GM04503 (cell line): ENCODE measurements around the gene TMEM184B.
A peak's percentile ranks its signal among the peaks of the same experiment; 100 is the strongest.
"Not testable (repeated sequence)": the region's sequence is repeated elsewhere in the genome, so short reads cannot be mapped to it uniquely, and the experiment has no call there.

Experiments
- DNase-seq: peaks from one replicate; pipeline ENCODE4 v3.0.0-alpha.2; 2012; ENCODE audit warnings: low read depth

The TMEM184B gene

GRCh38 chr22:38180841-38181452, 91.9 kb downstream of the TMEM184B start:
- no peak for DNase-seq

GRCh38 chr22:38178605-38178937, 94.2 kb downstream of the TMEM184B start:
- not testable (repeated sequence) for DNase-seq

DNA sequence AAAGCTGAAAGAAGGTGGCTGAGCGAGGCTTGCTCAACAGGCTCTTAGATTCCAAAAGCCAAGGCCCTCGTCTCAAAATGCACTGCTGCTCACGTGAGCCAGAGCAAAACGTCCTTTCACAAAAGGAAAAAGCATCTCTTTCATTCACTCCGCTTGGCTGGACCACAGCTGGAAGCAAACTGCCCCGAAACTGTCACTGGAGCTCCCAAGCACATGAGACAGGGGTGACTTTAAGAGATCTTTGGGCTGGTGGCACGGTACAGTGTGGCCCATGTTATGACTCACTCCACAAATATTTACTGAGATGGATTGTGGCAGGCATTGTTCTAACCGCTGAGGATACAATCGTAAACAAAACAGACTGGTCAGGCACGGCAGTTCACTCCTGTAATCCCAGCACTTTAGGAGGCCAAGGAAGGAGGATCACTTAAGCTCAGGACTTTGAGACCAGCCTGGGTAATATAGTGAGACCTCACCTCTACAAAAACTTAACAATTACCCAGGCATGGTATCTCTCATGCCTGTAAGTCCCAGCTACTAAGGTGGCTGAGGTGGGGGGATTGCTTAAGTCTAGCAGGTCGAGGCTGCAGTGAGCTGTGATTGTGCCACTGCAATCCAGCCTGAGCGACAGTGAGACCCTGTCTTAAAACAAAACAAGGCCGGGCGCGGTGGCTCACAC, 94.7 kb downstream of the TMEM184B start:
- peak; percentile 88 for DNase-seq

DNA sequence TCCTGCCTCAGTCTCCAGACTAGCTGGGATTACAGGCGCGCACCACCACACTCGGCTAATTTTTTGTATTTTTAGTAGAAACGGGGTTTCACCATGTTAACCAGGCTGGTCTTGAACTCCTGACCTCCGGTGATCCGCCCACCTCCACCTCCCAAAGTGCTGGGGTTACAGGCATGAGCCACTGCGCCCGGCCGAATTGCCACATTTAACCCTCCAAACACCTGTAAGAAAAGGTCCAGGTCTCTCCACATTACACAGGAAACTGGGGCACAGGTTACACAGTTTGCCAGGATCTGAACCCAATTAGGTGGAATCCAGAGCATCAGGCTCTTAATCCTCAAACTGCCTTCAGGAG, 95.3 kb downstream of the TMEM184B start:
- not testable (repeated sequence) for DNase-seq

- no peak for DNase-seq
Observed at GRCh38 chr22:38177044-38177443, 95.8 kb downstream of the TMEM184B start.

DNA sequence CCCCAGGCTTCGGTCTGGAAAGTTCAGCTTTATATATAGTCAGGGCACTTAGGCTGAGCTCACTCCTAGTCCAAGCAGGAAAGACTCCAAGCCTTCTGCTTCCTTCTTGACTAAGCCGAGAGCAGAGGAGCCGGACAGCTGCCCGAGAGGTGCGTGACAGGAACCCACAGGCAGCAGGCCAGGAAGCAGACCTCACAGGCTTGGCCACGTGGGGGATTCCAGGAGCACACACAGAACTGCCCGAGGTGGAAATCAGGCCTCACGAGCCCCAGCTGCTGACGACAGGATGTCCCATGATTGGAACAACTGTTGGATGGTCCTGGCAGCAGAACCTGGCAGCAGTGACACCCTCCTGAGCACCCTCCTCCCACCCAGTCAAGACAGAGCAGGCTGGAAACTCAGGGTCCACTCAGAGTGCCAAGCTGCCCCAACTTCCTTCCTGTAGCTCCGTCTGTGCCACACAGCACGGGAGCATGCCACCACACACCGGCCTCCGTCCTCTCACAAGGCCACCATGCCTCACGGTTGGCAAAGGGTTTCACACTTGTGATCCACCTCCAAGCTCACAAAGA, 96.6 kb downstream of the TMEM184B start:
- peak; percentile 91 for DNase-seq

GRCh38 chr22:38175206-38176118, 97.3 kb downstream of the TMEM184B start:
- DNase-seq = no peak

- DNase-seq = no peak
Observed at GRCh38 chr22:38174626-38175025, 98.2 kb downstream of the TMEM184B start.

GRCh38 chr22:38173641-38173906, 99.2 kb downstream of the TMEM184B start:
- no peak for DNase-seq

- no peak for DNase-seq
Observed at GRCh38 chr22:38172832-38173640, 99.8 kb downstream of the TMEM184B start.

DNA sequence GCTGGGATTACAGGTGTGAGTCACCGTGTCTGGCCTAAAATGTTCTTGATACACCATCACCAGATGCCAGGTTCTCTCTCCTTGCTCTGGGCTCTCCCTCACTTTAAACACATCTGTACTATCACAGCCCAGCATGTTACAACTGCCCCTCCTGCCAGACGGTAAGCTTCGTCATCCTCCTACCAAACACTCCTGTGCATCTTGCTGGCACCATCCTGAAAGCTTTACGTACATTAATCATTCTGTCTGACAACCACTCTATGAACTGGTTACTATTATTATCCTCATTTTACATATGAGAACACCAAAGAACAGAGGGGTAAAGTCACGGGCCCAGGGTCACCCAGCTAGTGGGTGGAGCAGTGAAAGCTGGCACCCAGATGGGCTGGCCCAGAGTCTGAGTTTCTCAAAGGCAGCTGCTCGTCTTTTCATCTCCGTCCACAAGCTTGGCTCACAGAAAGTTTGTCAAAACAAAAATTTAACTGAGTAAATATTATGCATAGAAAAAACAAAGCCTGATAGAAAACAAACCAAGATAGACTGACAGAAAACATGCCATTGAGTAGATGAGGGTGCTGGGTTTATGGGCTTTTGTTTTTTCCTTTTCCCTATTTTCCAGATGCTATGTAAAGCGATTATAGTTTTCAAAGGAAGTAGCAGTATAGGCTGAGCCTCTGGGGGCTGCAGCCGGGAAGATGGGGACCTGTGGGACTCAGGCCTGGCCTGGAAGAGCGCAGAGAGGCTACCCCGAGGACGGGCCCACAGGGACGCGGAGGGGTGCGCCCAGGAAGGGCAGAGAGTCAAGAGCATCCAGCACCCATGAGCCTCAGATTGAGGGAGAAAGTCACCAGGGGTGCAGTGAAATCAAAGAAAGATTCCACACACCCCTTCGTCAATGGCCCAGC, 100.6 kb downstream of the TMEM184B start:
- no peak for DNase-seq

DNA sequence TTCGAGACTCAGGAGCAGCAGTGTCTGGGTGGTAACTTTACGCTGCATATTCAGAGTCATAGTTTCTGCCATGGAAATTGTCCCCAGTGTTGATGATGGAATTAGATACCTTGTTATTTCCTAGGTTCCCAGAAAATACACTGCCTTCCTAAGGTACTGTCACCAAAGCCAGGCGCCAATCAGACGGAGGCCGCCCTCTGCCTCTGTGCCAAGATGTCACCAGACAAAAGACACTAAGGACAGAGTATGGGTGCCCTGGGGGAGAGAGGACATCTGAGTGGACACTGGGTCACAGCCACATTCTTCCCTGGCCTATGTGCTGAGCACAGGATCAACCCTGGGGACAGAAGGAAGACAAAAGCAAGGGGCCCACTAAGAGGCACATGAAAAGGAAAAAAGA, 102.3 kb downstream of the TMEM184B start:
- no peak for DNase-seq
